Stimulated activated CD8-positive, alpha-beta memory T cell treated with anti-CD3 and anti-CD28 coated beads, Interleukin-15, amount 100 ng/mL, for 24 hours (primary cell): Measurements from ENCODE around the gene SLC16A1.
"Not testable (repeated sequence)": the region's sequence is repeated elsewhere in the genome, so short reads cannot be mapped to it uniquely, and the experiment has no call there.

ENCODE experiments used
- DNase-seq: peaks from one replicate; pipeline ENCODE4 v3.0.0-alpha.2; 2020; ENCODE audit warnings: low read depth

The SLC16A1 gene

GRCh38 chr1:112923959-112924349, 32.0 kb downstream of the SLC16A1 start:
- no peak for DNase-seq

GRCh38 chr1:112923234-112923958, 32.6 kb downstream of the SLC16A1 start:
- no peak for DNase-seq

GRCh38 chr1:112911506-112912220, 44.3 kb downstream of the SLC16A1 start:
- no peak for DNase-seq

GRCh38 chr1:112909847-112910246, 46.1 kb downstream of the SLC16A1 start:
- DNase-seq = no peak

- no peak for DNase-seq
Observed at GRCh38 chr1:112906150-112906698, 49.8 kb downstream of the SLC16A1 start.

- no peak for DNase-seq
Observed at GRCh38 chr1:112905395-112906149, 50.4 kb downstream of the SLC16A1 start.

- DNase-seq = no peak
Observed at GRCh38 chr1:112904831-112905261, 51.1 kb downstream of the SLC16A1 start.

- no peak for DNase-seq
Observed at GRCh38 chr1:112904071-112904830, 51.7 kb downstream of the SLC16A1 start.

- DNase-seq = no peak
Observed at GRCh38 chr1:112902221-112902620, 53.8 kb downstream of the SLC16A1 start.

- DNase-seq = no peak
Observed at GRCh38 chr1:112901387-112901786, 54.6 kb downstream of the SLC16A1 start.

DNA sequence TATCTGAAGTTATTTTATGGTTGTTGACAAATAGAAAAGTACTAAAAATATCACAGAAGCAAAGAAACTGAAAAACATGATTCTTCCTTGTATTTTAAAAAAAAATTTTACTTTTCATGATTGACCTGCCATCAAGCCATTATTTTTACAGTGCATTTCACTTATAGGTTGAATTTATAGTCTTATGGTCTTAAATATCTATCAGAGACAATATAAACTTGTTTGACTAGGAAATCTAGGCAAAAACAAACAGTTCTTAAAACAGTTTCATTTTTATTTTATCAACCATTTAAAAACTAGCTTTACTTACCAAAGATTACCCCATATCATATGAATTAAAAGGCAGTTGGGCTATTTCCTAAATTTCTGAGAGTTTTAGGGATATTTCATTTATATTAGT, 59.2 kb downstream of the SLC16A1 start:
- DNase-seq = no peak

GRCh38 chr1:112894561-112895011, 61.4 kb downstream of the SLC16A1 start:
- DNase-seq = no peak

DNA sequence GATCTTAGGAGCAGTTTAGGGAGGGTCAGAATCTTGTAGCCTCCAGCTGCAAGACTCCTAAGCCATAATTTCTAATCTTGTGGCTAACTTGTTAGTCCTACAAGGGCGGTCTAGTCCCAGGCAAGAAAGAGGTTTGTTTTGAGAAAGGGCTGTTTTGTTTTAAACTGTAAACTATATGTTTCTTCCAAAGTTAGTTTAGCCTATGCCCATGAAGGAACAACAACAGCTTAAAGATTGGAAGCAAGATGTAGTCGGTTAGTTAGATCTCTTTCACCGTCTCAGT, 62.0 kb downstream of the SLC16A1 start:
- DNase-seq = no peak

- DNase-seq = no peak
Observed at GRCh38 chr1:112893288-112894009, 62.5 kb downstream of the SLC16A1 start.

GRCh38 chr1:112889906-112890305, 66.1 kb downstream of the SLC16A1 start:
- not testable (repeated sequence) for DNase-seq

DNA sequence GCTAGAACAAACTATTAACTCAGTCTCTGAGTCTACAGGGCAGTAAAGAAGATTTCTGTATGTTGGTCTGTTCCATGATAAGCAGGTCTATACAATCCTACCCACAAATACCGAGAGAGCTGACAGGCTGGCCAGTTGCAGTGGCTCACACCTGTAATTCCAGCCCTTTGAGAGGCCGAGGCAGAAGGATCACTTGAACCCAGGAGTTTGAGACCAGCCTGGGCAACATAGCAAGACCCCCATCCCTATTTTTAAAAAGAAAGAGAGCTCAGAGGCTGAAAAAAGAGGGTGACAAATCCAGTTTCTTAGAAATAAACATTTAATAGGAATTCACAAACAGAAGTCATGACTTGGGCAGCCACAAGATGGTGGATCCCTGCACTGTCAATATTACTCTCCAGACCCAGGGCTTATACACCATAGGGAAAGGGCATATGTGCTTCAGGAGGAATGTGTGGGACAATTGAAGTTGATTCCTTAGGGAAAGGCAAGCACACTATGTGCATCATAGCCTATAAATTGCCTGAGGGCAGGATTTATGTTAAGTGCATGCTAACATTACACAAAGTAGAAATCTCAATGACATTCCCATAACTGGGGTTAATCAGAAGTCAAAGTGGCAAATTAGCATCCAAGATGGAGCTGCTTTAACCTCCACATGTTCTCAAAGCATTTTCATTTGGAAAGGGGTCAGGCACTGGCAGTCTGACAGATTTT, 66.8 kb downstream of the SLC16A1 start:
- DNase-seq = no peak

- DNase-seq = no peak
Observed at GRCh38 chr1:112888630-112889029, 67.4 kb downstream of the SLC16A1 start.

- DNase-seq = no peak
Observed at GRCh38 chr1:112887599-112888283, 68.3 kb downstream of the SLC16A1 start.

GRCh38 chr1:112884996-112885395, 71.0 kb downstream of the SLC16A1 start:
- DNase-seq = not testable (repeated sequence)

GRCh38 chr1:112882271-112882744, 73.7 kb downstream of the SLC16A1 start:
- DNase-seq = no peak
